ENCODE data around the gene AKT2. TPM values are rescaled to one million over a fixed set of nuclear protein-coding genes. Genes with fewer than 3 reads are reported as not detected.

AKT2 gene
- total RNA-seq, 1 donor from 2014 or later = 89.8 TPM

GRCh38 chr19:40286235-40286970, 1.3 kb upstream of the AKT2 start:
- TF ChIP-seq CTCF (IDR thresholded peaks at IDR 0.05; ENCODE audit: unreplicated experiment) = no peak
- Mint-ChIP-seq H3K27ac (ENCODE audit: unreplicated experiment) (peak overlapping the region; percentile 90), H3K4me1 (ENCODE audit: unreplicated experiment) (peaks cover 16% of the 10 kb centered on the region), H3K36me3 (ENCODE audit: low read depth, unreplicated experiment) (peaks cover 4% of the 10 kb centered on the region), H3K4me3 (ENCODE audit: unreplicated experiment) (peak overlapping the region; percentile 72), H3K9me3 (ENCODE audit: unreplicated experiment) (no peaks in the 10 kb centered on the region), H3K27me3 (ENCODE audit: unreplicated experiment) (peaks cover 7% of the 10 kb centered on the region)
- no peak for DNase-seq (ENCODE audit: low spot score)

GRCh38 chr19:40285353-40286234, 449 bp upstream of the AKT2 start:
- Mint-ChIP-seq H3K27me3 (ENCODE audit: unreplicated experiment) (peaks cover 7% of the 10 kb centered on the region), H3K9me3 (ENCODE audit: unreplicated experiment) (no peaks in the 10 kb centered on the region), H3K27ac (ENCODE audit: unreplicated experiment) (peak overlapping the region; percentile 98), H3K4me1 (ENCODE audit: unreplicated experiment) (peaks cover 18% of the 10 kb centered on the region), H3K4me3 (ENCODE audit: unreplicated experiment) (peak overlapping the region; percentile 91), H3K36me3 (ENCODE audit: low read depth, unreplicated experiment) (peaks cover 4% of the 10 kb centered on the region)
- peak; percentile 92 for DNase-seq (ENCODE audit: low spot score)
- no peak for TF ChIP-seq CTCF (IDR thresholded peaks at IDR 0.05; ENCODE audit: unreplicated experiment)

GRCh38 chr19:40284251-40284500, 969 bp downstream of the AKT2 start:
- peaks cover 10% of the 10 kb centered on the region for H3K27me3 Mint-ChIP-seq (ENCODE audit: unreplicated experiment)
- H3K4me1 Mint-ChIP-seq (ENCODE audit: unreplicated experiment) = peaks cover 19% of the 10 kb centered on the region
- H3K36me3 Mint-ChIP-seq (ENCODE audit: low read depth, unreplicated experiment) = peaks cover 4% of the 10 kb centered on the region
- TF ChIP-seq CTCF (IDR thresholded peaks at IDR 0.05; ENCODE audit: unreplicated experiment) = no peak
- no peaks in the 10 kb centered on the region for H3K9me3 Mint-ChIP-seq (ENCODE audit: unreplicated experiment)
- H3K27ac Mint-ChIP-seq (ENCODE audit: unreplicated experiment) = peak overlapping the region; percentile 95
- peak overlapping the region; percentile 97 for H3K4me3 Mint-ChIP-seq (ENCODE audit: unreplicated experiment)
- DNase-seq (ENCODE audit: low spot score) = no peak

GRCh38 chr19:40283414-40284250, 1.5 kb downstream of the AKT2 start:
- DNase-seq (ENCODE audit: low spot score) = no peak
- Mint-ChIP-seq H3K27ac (ENCODE audit: unreplicated experiment) (peak overlapping the region; percentile 95), H3K36me3 (ENCODE audit: low read depth, unreplicated experiment) (peaks cover 4% of the 10 kb centered on the region), H3K27me3 (ENCODE audit: unreplicated experiment) (peaks cover 10% of the 10 kb centered on the region), H3K9me3 (ENCODE audit: unreplicated experiment) (no peaks in the 10 kb centered on the region), H3K4me3 (ENCODE audit: unreplicated experiment) (peak overlapping the region; percentile 97), H3K4me1 (ENCODE audit: unreplicated experiment) (peaks cover 19% of the 10 kb centered on the region)
- no peak for TF ChIP-seq CTCF (IDR thresholded peaks at IDR 0.05; ENCODE audit: unreplicated experiment)

Data from endothelial cell (in vitro differentiated cells).